ENCODE data around the gene ZNRF1. TPM values are rescaled to one million over a fixed set of nuclear protein-coding genes. Genes with fewer than 3 reads are reported as not detected.
A peak's percentile ranks its signal among the peaks of the same experiment; 100 is the strongest.

Gene ZNRF1
- total and polyA plus RNA-seq, 2 of the 13 experiments (the other 11 are each of a cell fraction or from before 2014, with no cell fraction given) = 43.9 to 58.7 TPM

DNA sequence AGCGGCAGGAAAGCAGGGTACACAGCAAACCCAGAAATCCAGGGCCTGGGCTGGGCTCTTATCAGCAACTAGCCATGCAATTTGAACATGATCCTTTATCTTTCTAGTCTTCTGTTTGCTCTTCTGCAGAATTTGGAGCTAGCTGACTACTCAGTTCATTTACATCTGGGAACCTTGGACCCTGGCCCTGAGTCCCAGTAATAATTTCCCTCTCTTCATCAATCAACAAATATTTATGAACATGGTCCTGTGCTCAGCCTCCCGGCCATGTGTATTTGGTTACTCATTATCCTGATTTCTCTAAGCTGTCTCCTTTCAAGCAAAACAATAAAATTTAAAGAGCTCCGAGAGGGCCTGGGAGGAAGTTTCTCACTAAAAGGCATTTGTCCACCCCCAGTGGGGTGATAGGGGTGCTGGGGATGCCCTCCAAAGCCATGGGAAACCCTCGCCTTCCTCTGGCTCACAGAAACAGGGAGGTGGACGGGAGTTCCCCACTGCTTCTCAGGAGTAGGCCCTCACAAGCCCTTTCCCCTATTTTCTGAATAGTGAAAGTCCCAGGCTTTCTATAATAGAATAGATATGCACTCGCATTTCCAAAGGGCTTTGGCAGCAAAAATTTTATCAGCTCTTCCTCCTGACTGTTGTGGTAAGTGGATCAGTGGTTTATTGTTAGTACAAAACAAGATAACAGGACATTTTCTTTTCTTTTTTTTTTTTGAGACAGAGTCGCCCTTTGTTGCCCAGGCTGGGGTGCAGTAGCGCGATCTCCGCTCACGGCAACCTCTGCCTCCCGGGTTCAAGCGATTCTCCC, 7.0 kb upstream of the ZNRF1 start (continued):
- TF ChIP-seq, protein P1, sequence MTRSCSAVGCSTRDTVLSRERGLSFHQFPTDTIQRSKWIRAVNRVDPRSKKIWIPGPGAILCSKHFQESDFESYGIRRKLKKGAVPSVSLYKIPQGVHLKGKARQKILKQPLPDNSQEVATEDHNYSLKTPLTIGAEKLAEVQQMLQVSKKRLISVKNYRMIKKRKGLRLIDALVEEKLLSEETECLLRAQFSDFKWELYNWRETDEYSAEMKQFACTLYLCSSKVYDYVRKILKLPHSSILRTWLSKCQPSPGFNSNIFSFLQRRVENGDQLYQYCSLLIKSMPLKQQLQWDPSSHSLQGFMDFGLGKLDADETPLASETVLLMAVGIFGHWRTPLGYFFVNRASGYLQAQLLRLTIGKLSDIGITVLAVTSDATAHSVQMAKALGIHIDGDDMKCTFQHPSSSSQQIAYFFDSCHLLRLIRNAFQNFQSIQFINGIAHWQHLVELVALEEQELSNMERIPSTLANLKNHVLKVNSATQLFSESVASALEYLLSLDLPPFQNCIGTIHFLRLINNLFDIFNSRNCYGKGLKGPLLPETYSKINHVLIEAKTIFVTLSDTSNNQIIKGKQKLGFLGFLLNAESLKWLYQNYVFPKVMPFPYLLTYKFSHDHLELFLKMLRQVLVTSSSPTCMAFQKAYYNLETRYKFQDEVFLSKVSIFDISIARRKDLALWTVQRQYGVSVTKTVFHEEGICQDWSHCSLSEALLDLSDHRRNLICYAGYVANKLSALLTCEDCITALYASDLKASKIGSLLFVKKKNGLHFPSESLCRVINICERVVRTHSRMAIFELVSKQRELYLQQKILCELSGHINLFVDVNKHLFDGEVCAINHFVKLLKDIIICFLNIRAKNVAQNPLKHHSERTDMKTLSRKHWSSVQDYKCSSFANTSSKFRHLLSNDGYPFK (CRISPR knock-in tag; IDR thresholded peaks at IDR 0.05; ENCODE audit: borderline replicate concordance) = peak; percentile 41; the same call in 1 of the 2 replicates
- no peak for TF ChIP-seq CAMTA2 (CRISPR knock-in tag; IDR thresholded peaks at IDR 0.05; ENCODE audit: borderline replicate concordance)
- peak; percentile 73; the same call in 1 of the 2 replicates for TF ChIP-seq ZNF788 (CRISPR knock-in tag; IDR thresholded peaks at IDR 0.05; ENCODE audit: borderline replicate concordance)
- TF ChIP-seq ZNF747 (CRISPR knock-in tag; IDR thresholded peaks at IDR 0.05; ENCODE audit: borderline replicate concordance) = peak; percentile 83; the same call in 1 of the 2 replicates
- no peak for TF ChIP-seq TCF12 (IDR thresholded peaks at IDR 0.05)
- peak; percentile 71; the same call in 1 of the 2 replicates for TF ChIP-seq TCF12 (CRISPR knock-in tag; IDR thresholded peaks at IDR 0.05)
- TF ChIP-seq ZNF224 (CRISPR knock-in tag; IDR thresholded peaks at IDR 0.05) = 0 out of 2 replicates have a peak, but pooled peaks have one; percentile 53
- no peak for TF ChIP-seq KAT2B (IDR thresholded peaks at IDR 0.05; ENCODE audit: borderline replicate concordance, low read depth, low read length)
- 0 out of 2 replicates have a peak, but pooled peaks have one; percentile 29 for TF ChIP-seq ZNF629 (CRISPR knock-in tag; conservative IDR thresholded peaks at IDR 0.05)
- 0 out of 2 replicates have a peak, but pooled peaks have one; percentile 56 for TF ChIP-seq MAF1 (CRISPR knock-in tag; IDR thresholded peaks at IDR 0.05; ENCODE audit: borderline replicate concordance)
- TF ChIP-seq BRD4 (CRISPR knock-in tag; IDR thresholded peaks at IDR 0.05) = peak; percentile 69
- TF ChIP-seq NKX3-1 (CRISPR knock-in tag; IDR thresholded peaks at IDR 0.05) = peak; percentile 41
- no peak for TF ChIP-seq PAWR (CRISPR knock-in tag; IDR thresholded peaks at IDR 0.05; ENCODE audit: borderline replicate concordance)
- no peak for TF ChIP-seq SOX6 (IDR thresholded peaks at IDR 0.05)
- peak; percentile 95 for TF ChIP-seq SOX6 (CRISPR knock-in tag; IDR thresholded peaks at IDR 0.05)
- no peak for TF ChIP-seq NFRKB (IDR thresholded peaks at IDR 0.05)
- TF ChIP-seq DMAP1 (CRISPR knock-in tag; IDR thresholded peaks at IDR 0.05) = peak; percentile 44; the same call in 1 of the 2 replicates
- TF ChIP-seq, protein P2, sequence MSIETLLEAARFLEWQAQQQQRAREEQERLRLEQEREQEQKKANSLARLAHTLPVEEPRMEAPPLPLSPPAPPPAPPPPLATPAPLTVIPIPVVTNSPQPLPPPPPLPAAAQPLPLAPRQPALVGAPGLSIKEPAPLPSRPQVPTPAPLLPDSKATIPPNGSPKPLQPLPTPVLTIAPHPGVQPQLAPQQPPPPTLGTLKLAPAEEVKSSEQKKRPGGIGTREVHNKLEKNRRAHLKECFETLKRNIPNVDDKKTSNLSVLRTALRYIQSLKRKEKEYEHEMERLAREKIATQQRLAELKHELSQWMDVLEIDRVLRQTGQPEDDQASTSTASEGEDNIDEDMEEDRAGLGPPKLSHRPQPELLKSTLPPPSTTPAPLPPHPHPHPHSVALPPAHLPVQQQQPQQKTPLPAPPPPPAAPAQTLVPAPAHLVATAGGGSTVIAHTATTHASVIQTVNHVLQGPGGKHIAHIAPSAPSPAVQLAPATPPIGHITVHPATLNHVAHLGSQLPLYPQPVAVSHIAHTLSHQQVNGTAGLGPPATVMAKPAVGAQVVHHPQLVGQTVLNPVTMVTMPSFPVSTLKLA (IDR thresholded peaks at IDR 0.05) = peak; percentile 56
- no peak for TF ChIP-seq MATR3 (CRISPR knock-in tag; IDR thresholded peaks at IDR 0.05)
- no peak; the same call in 1 of the 2 replicates for TF ChIP-seq ZBTB42 (CRISPR knock-in tag; IDR thresholded peaks at IDR 0.05)
- TF ChIP-seq SPEN (CRISPR knock-in tag; IDR thresholded peaks at IDR 0.05; ENCODE audit: low read depth) = peak; percentile 64; the same call in 1 of the 2 replicates
- TF ChIP-seq ATF3 (CRISPR knock-in tag; IDR thresholded peaks at IDR 0.05) = peak; percentile 70
- peak; percentile 91; the same call in 1 of the 2 replicates for TF ChIP-seq NFIC (IDR thresholded peaks at IDR 0.05; ENCODE audit: low read length)

Measured in HepG2 (cell line).